Measurements from ENCODE around the gene PITPNC1. TPM values are rescaled to one million over a fixed set of nuclear protein-coding genes. Genes with fewer than 3 reads are reported as not detected.
A peak's percentile ranks its signal among the peaks of the same experiment; 100 is the strongest.
"Not testable (repeated sequence)": the region's sequence is repeated elsewhere in the genome, so short reads cannot be mapped to it uniquely, and the experiment has no call there.

Gene PITPNC1
- total RNA-seq, 1 donor = 25.7 TPM

DNA sequence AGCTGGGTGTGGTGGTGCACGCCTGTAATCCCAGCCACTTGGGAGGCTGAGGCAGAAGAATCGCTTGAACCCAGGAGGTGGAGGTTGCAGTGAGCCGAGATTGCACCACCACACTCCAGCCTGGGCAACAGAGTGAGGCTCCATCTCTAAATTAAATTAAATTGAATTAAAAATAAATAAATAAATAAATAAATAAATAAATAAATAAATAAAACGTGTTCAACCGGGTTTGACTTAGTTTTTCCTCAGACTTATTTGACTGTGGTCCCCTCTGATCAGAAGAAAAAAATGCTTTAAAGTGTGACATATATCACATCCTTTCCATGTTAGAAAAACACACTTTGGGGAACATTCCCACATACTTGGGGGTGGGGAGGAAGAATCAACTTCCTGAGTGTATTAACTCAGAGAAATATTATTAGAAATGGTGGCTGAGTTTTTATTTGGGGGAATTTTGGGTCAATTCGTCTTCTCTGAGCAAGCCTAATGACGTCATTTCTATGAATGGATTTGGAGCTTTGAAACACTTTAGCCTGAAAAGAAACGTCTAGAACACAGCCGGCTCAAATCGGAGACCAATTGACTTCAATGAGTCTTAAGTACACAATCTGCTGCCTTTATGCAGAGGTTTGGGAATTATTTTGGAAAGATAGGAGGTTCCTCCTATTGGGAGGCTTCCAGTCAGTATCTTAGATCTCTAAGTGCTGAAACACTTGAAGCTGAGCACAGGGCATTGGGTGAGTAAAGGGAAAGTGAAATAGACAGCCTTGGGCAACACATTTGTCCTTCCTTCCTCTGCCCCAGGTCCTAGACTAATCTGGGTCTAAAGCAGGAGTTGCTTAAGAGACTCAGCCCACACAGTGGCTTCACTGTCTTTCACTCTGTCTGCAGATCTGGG is 132.6 kb downstream of the PITPNC1 start:
- DNase-seq (ENCODE audit: low read depth) = peak; percentile 76
- H3K4me3 ChIP-seq (ENCODE audit: low read depth, low read length) = peak overlapping the region; percentile 43
- TF ChIP-seq, protein P1, sequence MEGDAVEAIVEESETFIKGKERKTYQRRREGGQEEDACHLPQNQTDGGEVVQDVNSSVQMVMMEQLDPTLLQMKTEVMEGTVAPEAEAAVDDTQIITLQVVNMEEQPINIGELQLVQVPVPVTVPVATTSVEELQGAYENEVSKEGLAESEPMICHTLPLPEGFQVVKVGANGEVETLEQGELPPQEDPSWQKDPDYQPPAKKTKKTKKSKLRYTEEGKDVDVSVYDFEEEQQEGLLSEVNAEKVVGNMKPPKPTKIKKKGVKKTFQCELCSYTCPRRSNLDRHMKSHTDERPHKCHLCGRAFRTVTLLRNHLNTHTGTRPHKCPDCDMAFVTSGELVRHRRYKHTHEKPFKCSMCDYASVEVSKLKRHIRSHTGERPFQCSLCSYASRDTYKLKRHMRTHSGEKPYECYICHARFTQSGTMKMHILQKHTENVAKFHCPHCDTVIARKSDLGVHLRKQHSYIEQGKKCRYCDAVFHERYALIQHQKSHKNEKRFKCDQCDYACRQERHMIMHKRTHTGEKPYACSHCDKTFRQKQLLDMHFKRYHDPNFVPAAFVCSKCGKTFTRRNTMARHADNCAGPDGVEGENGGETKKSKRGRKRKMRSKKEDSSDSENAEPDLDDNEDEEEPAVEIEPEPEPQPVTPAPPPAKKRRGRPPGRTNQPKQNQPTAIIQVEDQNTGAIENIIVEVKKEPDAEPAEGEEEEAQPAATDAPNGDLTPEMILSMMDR (IDR thresholded peaks at IDR 0.05; ENCODE audit: insufficient read depth, low read length) = no peak

DNA sequence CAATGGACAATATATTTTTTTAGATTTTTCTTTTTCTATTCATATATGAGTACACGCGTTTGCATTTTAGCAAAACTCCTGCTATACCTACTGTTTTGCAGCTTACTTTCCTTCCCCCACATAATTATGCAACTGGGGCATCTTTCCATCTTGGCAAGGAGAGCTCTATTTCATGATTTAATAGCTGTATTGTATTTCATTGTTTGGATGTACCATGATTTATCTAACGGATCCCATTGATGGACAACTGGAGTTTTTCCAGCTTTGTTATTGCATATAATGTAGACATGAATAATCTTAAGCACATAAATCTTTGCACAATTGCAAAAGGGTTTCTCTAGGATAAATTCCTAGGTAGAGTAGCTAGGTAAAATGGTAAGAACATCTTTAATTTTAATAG is 133.9 kb downstream of the PITPNC1 start:
- TF ChIP-seq, protein P1 (IDR thresholded peaks at IDR 0.05; ENCODE audit: insufficient read depth, low read length) = no peak
- no peak overlapping the region for H3K4me3 ChIP-seq (ENCODE audit: low read depth, low read length)
- DNase-seq (ENCODE audit: low read depth) = no peak

DNA sequence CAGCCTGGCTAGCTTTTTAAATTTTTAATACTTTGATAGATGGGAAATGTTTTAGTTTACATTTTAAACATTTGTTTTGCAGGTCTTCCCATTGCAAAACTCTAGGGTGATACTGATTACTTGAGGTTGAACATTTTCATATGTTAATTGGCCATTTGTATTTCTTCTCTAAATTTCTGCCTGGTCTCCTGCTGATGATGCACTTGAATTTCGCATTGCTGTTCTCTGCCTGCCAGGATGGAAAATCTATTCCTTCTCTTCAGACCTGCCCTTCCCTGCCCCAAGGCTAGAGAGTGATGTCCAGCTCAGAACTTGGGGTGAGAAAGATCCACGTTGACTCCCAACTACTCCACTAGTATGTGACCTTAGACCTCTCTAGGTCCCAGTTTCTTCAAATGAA is 134.7 kb downstream of the PITPNC1 start:
- TF ChIP-seq, protein P1 (IDR thresholded peaks at IDR 0.05; ENCODE audit: insufficient read depth, low read length) = no peak
- no peak overlapping the region for H3K4me3 ChIP-seq (ENCODE audit: low read depth, low read length)
- DNase-seq (ENCODE audit: low read depth) = no peak

DNA sequence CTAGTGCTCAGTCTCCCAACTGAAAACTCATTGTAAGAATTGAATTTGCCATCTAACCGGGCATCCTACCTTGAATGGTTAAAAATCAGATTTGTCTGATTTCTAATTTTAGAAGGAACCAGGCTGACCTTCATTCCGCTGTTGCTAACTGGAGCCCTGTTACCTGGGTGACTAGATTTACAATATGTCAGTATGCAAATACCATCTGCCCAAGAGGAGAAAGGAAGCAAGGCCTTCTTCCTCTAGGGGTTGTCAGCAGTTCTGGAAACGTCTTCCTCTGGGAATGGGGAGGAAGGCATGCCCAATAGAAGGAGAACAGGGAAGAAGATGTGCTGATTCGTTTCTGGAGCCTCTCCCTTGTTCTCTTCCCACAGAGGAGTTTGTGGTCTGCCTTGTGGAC is 137.9 kb downstream of the PITPNC1 start:
- H3K4me3 ChIP-seq (ENCODE audit: low read depth, low read length) = no peak overlapping the region
- no peak for DNase-seq (ENCODE audit: low read depth)
- TF ChIP-seq, protein P1 (IDR thresholded peaks at IDR 0.05; ENCODE audit: insufficient read depth, low read length) = no peak

DNA sequence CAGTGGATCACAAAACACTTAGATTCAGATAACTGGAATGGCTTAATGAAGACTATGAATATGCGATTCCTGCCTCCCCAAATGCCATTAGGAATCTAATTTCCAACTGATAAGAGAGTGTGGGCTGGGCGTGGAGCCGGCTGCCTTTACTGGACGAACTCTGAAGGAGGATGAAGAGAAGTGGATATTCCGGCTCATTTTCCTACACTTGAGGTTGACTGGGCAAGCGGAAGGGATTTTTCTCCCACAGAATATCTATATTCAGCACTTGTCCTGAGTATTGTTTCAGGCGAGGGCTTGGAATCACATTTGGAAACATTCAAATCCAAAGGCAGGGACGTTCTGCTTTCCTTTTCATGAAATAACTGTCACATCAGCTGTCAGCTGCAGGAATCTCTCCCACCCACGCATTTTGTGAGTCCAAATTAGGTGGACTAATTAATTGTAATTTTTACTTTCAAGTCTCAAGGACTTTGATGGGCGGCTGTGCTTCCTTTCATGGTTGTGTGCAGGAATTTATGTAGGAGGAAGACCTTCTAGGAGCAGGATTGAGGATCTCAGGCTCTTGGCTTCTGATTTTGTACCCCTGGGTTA is 138.5 kb downstream of the PITPNC1 start:
- TF ChIP-seq, protein P1 (IDR thresholded peaks at IDR 0.05; ENCODE audit: insufficient read depth, low read length) = no peak
- DNase-seq (ENCODE audit: low read depth) = no peak
- no peak overlapping the region for H3K4me3 ChIP-seq (ENCODE audit: low read depth, low read length)

DNA sequence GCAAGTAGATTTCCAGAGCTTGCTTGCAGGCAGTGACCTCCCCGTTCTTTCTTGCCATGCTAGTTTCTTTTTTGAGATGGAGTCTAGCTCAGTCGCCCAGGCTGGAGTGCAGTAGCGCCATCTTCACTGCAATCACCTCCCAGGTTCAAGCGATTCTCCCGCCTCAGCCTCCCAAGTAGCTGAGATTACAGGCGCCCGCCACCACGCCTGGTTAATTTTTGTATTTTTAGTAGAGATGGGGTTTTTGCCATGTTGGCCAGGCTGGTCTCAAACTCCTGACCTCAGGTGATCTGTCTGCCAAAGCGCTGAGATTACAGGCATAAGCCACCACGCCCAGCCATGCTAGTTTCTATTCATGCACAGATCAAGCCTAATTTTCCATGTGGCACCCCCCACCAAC is 139.5 kb downstream of the PITPNC1 start:
- not testable (repeated sequence) for DNase-seq (ENCODE audit: low read depth); H3K4me3 ChIP-seq (ENCODE audit: low read depth, low read length)

DNA sequence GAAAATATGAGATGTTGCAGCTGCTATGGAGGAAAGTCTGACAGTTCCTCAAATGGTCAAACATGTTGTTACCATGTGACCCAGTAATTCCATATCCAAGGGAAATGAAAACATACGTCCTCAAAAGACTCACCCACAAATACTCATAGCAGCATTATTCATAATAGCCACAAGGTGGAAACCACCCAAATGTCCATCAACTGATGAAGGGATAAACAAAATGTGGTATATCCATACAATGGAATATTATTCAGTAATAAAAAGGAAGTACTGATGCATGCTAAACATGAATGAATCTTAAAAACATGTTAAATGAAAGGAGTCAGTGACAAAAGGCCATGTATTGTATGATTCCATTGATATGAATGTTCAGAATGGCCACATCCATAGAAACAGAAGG is 140.2 kb downstream of the PITPNC1 start:
- no peak for DNase-seq (ENCODE audit: low read depth)
- TF ChIP-seq, protein P1 (IDR thresholded peaks at IDR 0.05; ENCODE audit: insufficient read depth, low read length) = no peak
- H3K4me3 ChIP-seq (ENCODE audit: low read depth, low read length) = no peak overlapping the region

Measured in fibroblast of the aortic adventitia (primary cell).